DMS79 treated with DMSO at 0.1 percent for 48 hours (cell line): Measurements from ENCODE around the gene SLC12A7.

ENCODE experiments used
- DNase-seq: peaks from one replicate; lab custom pipeline; 2025; lab: John Stamatoyannopoulos, UW

The SLC12A7 gene

GRCh38 chr5:1050423-1051365 is 61.2 kb downstream of the SLC12A7 start:
- peak; percentile 46 for DNase-seq

GRCh38 chr5:1048861-1049838 is 62.7 kb downstream of the SLC12A7 start:
- no peak for DNase-seq

GRCh38 chr5:1048162-1048721 is 63.6 kb downstream of the SLC12A7 start:
- no peak for DNase-seq

GRCh38 chr5:1047332-1047965 is 64.4 kb downstream of the SLC12A7 start:
- no peak for DNase-seq

- DNase-seq, result no peak
Observed at GRCh38 chr5:1045960-1046560, 65.8 kb downstream of the SLC12A7 start.

GRCh38 chr5:1044117-1044516 is 67.7 kb downstream of the SLC12A7 start:
- no peak for DNase-seq

GRCh38 chr5:1043327-1043726 is 68.5 kb downstream of the SLC12A7 start:
- no peak for DNase-seq

GRCh38 chr5:1042626-1043025 is 69.2 kb downstream of the SLC12A7 start:
- DNase-seq, result no peak

GRCh38 chr5:1041225-1042143 is 70.4 kb downstream of the SLC12A7 start:
- DNase-seq, result no peak

- no peak for DNase-seq
Observed at GRCh38 chr5:1040571-1040970, 71.3 kb downstream of the SLC12A7 start.

- DNase-seq, result no peak
Observed at GRCh38 chr5:1039706-1040260, 72.1 kb downstream of the SLC12A7 start.

- no peak for DNase-seq
Observed at GRCh38 chr5:1039210-1039548, 72.7 kb downstream of the SLC12A7 start.

- no peak for DNase-seq
Observed at GRCh38 chr5:1038417-1039209, 73.2 kb downstream of the SLC12A7 start.

- DNase-seq, result no peak
Observed at GRCh38 chr5:1037671-1038416, 74.0 kb downstream of the SLC12A7 start.

- DNase-seq, result peak; percentile 7
Observed at GRCh38 chr5:1037123-1037670, 74.7 kb downstream of the SLC12A7 start.

GRCh38 chr5:1036504-1037122 is 75.2 kb downstream of the SLC12A7 start:
- DNase-seq, result no peak
